Measurements from ENCODE around the gene STAG2. TPM values are rescaled to one million over a fixed set of nuclear protein-coding genes. Genes with fewer than 3 reads are reported as not detected.
"Not testable (repeated sequence)": the region's sequence is repeated elsewhere in the genome, so short reads cannot be mapped to it uniquely, and the experiment has no call there.

Gene STAG2
- 45.5 and 64.9 TPM in 2 replicates for total RNA-seq (2014; rRNA removed; shearing (Covaris generic); ENCODE audit: low replicate concordance)

- Histone ChIP-seq H3K9me3 (no peaks in the 10 kb centered on the region), H3K27me3 (no peaks in the 10 kb centered on the region), H3K4me3 (peak within 1 kb of the TSS; percentile 76), H3K36me3 (no peaks in the 10 kb centered on the region; the same call in 1 of the 2 replicates)
- DNase-seq: peak; percentile 80
Measured at GRCh38 chrX:123961268-123962005, at the start of gene STAG2. TSS of gene STAG2 (plus strand) at chrX:123961706. CDS start at chrX:124022628, 60,922 bp downstream.

GRCh38 chrX:123917069-123917468, 44.4 kb upstream of the STAG2 start:
- Histone ChIP-seq H3K27me3 (no peaks in the 10 kb centered on the region), H3K9me3 (no peaks in the 10 kb centered on the region), H3K4me3 (no peak overlapping the region), H3K36me3 (no peaks in the 10 kb centered on the region)
- no peak for DNase-seq

- H3K9me3 ChIP-seq: no peaks in the 10 kb centered on the region
- no peaks in the 10 kb centered on the region for H3K36me3 ChIP-seq
- no peaks in the 10 kb centered on the region for H3K27me3 ChIP-seq
- no peak overlapping the region for H3K4me3 ChIP-seq
- no peak for DNase-seq
Measured at GRCh38 chrX:123918106-123918721, 43.3 kb upstream of the STAG2 start.

- Histone ChIP-seq H3K27me3 (no peaks in the 10 kb centered on the region), H3K9me3 (no peaks in the 10 kb centered on the region), H3K4me3 (no peak overlapping the region), H3K36me3 (no peaks in the 10 kb centered on the region)
- DNase-seq: peak; percentile 50
Measured at GRCh38 chrX:123920105-123920785, 41.3 kb upstream of the STAG2 start.

- H3K9me3 ChIP-seq: no peaks in the 10 kb centered on the region
- H3K36me3 ChIP-seq: no peaks in the 10 kb centered on the region
- DNase-seq: no peak
- no peak overlapping the region for H3K4me3 ChIP-seq
- H3K27me3 ChIP-seq: no peaks in the 10 kb centered on the region
Measured at GRCh38 chrX:123923211-123923610, 38.3 kb upstream of the STAG2 start.

DNA sequence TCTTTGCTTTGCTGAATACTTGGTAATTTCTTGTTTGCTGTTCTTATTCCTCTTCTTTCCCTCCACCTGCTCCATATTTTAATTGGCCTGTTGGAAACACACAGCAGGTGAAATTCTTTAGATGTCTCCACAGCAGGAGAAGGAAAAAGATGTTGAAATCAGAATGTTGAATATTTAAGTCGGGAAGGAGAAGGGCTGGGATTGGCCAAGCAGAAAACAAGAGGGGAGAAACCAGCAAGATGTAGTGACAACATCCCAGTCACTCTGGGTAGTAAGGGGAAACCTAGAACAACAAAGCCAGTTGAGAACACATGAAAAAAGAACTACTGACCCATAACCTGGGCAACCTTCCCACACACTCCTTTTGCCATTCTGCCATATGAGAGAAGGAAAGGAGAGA, 37.3 kb upstream of the STAG2 start:
- H3K9me3 ChIP-seq: no peaks in the 10 kb centered on the region
- no peaks in the 10 kb centered on the region for H3K36me3 ChIP-seq
- H3K4me3 ChIP-seq: no peak overlapping the region
- no peaks in the 10 kb centered on the region for H3K27me3 ChIP-seq
- DNase-seq: no peak

DNA sequence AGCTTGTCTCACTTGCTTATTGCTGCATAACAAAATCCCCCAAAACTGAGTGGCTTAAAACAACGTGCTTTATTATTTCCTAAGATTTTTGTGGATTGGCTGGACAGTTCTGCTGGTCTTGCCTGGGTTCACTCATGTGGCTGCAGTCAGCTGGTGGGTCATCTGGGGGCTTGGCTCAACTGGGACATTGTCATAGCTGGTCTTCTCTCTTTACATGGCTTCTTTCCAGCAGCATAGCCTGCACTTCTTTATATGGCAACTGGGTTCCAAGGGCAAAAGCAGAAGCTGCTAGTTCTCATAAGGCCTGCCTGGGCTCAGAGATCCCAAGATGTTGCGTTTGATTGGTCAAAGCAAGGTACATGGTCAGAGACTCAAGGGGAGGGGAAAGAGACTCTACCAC, 33.7 kb upstream of the STAG2 start:
- no peaks in the 10 kb centered on the region for H3K9me3 ChIP-seq

GRCh38 chrX:123932055-123932454, 29.5 kb upstream of the STAG2 start:
- H3K27me3 ChIP-seq, H3K4me3 ChIP-seq, H3K9me3 ChIP-seq, DNase-seq, H3K36me3 ChIP-seq: not testable (repeated sequence)

More for the DNA sequence above, 33.7 kb upstream of the STAG2 start:
- Histone ChIP-seq H3K36me3 (no peaks in the 10 kb centered on the region), H3K27me3 (no peaks in the 10 kb centered on the region), H3K4me3 (no peak overlapping the region)
- no peak for DNase-seq

DNA sequence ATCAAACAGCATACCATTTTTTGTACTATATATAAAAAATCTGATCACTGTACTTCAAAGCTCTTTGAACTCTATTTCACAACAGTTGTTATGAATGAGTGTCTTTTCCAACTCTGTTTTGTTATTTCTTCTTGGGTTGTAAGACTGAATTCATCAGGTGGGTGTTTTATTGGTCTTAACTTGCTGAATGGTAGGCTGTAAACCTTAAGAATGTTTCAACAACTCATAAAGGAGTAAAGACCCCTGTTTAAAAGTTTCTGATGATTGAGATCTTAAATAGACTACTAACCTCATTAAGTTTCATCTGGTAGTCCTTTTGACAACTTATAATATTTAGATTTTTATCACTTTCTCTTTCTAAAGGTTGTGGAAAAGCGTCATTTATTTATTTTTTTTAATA, 18.4 kb upstream of the STAG2 start:
- no peaks in the 10 kb centered on the region for H3K36me3 ChIP-seq
- H3K4me3 ChIP-seq: no peak overlapping the region
- no peak for DNase-seq
- no peaks in the 10 kb centered on the region for H3K9me3 ChIP-seq
- H3K27me3 ChIP-seq: no peaks in the 10 kb centered on the region

- Histone ChIP-seq H3K9me3 (no peaks in the 10 kb centered on the region), H3K4me3 (no peak overlapping the region), H3K36me3 (no peaks in the 10 kb centered on the region), H3K27me3 (no peaks in the 10 kb centered on the region)
- no peak for DNase-seq
Measured at GRCh38 chrX:123943488-123943887, 18.0 kb upstream of the STAG2 start.

- Histone ChIP-seq H3K27me3 (no peaks in the 10 kb centered on the region), H3K9me3 (no peaks in the 10 kb centered on the region), H3K4me3 (no peak overlapping the region), H3K36me3 (no peaks in the 10 kb centered on the region)
- no peak for DNase-seq
Measured at GRCh38 chrX:123949846-123950245, 11.7 kb upstream of the STAG2 start.

DNA sequence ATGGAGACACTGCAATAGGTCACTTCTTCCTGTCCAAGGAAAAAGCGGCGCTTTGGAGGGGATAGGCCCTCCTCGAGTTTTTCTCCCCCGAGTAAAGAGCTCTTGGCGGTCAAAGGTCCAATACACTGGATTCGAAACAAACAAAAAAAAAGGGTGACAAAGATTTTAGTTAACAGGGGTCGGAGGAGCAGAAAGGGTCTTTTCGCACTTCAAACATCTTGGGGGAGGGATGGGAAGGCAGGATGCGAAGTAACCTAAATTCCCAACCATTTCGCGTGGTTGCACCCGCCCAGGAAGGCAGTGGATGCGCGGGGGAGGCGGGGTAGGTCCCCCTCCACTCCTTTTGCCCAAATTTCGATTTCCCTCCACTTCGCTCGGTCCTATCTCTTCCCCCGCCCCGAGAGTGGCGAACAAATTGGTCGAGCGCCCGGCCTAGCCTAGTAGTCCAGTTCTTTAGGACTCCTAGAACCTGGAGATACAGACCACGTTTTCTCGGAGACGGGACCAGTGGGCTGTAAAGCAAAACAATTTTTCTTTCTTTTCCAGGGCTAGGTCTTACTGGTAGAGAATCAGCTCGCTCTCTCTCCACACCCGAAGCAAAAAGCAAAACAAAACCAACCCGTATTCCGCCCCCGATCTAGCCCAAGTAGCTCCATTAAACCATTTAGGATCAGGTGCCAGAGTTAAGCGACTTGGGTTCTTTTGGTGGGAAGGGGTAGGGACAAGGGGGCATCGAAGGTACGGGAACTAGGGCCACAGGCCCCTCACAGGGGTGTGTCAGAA, 2.0 kb upstream of the STAG2 start:
- peak; percentile 71 for DNase-seq
- H3K9me3 ChIP-seq: no peaks in the 10 kb centered on the region

GRCh38 chrX:123960956-123961267, 594 bp upstream of the STAG2 start:
- no peaks in the 10 kb centered on the region for H3K27me3 ChIP-seq
- H3K9me3 ChIP-seq: no peaks in the 10 kb centered on the region

More for the DNA sequence above, 2.0 kb upstream of the STAG2 start:
- no peaks in the 10 kb centered on the region for H3K27me3 ChIP-seq
- H3K36me3 ChIP-seq: no peaks in the 10 kb centered on the region
- H3K4me3 ChIP-seq: peak overlapping the region; percentile 61

GRCh38 chrX:123962006-123962467, 531 bp downstream of the STAG2 start:
- no peaks in the 10 kb centered on the region; the same call in 1 of the 2 replicates for H3K36me3 ChIP-seq
- no peak for DNase-seq
- peak overlapping the region; percentile 76 for H3K4me3 ChIP-seq
- no peaks in the 10 kb centered on the region for H3K9me3 ChIP-seq
- H3K27me3 ChIP-seq: no peaks in the 10 kb centered on the region

More at GRCh38 chrX:123960956-123961267, 594 bp upstream of the STAG2 start:
- Histone ChIP-seq H3K36me3 (no peaks in the 10 kb centered on the region; the same call in 1 of the 2 replicates), H3K4me3 (peak overlapping the region; percentile 76)
- no peak for DNase-seq

- DNase-seq: peak; percentile 94
- H3K27me3 ChIP-seq: no peaks in the 10 kb centered on the region
- H3K9me3 ChIP-seq: no peaks in the 10 kb centered on the region
- no peaks in the 10 kb centered on the region; the same call in 1 of the 2 replicates for H3K36me3 ChIP-seq
- H3K4me3 ChIP-seq: peak overlapping the region; percentile 76
Measured at GRCh38 chrX:123962794-123963373, 1.4 kb downstream of the STAG2 start.

GRCh38 chrX:123964156-123964834, 2.8 kb downstream of the STAG2 start:
- Histone ChIP-seq H3K27me3 (no peaks in the 10 kb centered on the region), H3K36me3 (no peaks in the 10 kb centered on the region; the same call in 1 of the 2 replicates), H3K4me3 (peak overlapping the region; percentile 76), H3K9me3 (no peaks in the 10 kb centered on the region)
- DNase-seq: no peak

All from MG63 (cell line).